HepG2 (cell line): ENCODE results near the gene CDH11. TPM values are rescaled to one million over a fixed set of nuclear protein-coding genes. Genes with fewer than 3 reads are reported as not detected.

Experiments
- ATAC-seq: fragments of 200-7000 bp; cut with Tn5 transposase; 3 replicates; pipeline ENCODE4 v1.9.1; 2020; ENCODE audit warnings: mild to moderate bottlenecking, moderate library complexity
- BruUV-seq: library from RNA; stranded (reverse); fragments of 400-500 nt; replicated peaks from 2 replicates; lab custom pipeline; 2021; lab: Mats Ljungman, UMichigan
- CTCF ChIA-PET: fragments of 300-600 bp; formaldehyde crosslinking; extraction: SDS; loops from one replicate; lab custom pipeline; 2021; ENCODE audit warnings: low total read pairs, inconsistent platforms, low intra/inter-chr PET ratio; lab: Yijun Ruan, JAX
- POLR2A ChIA-PET: fragments of 350-600 bp; sonication (Branson Sonifier 250); formaldehyde crosslinking; loops from one replicate; lab custom pipeline; 2020; ENCODE audit warnings: antibody characterized with exemption, inconsistent platforms; lab: Yijun Ruan, JAX
- DNase-seq: peaks from one replicate; pipeline ENCODE4 v3.0.0-alpha.2; 2015; ENCODE audit warnings: low spot score
- FAIRE-seq: peaks from 3 replicates; lab custom pipeline; 2011; peaks lifted over from hg19 to GRCh38; lab: Jason Lieb, UNC
- H2AFZ ChIP-seq: one replicate; pipeline ENCODE4 v1.6.1; 2011; ENCODE audit warnings: low read length, inconsistent platforms
- H3K27ac ChIP-seq: fragments of 300-600 bp; 3 replicates; pipeline ENCODE4 v1.8.0; 2011; ENCODE audit warnings: mixed run types, mild to moderate bottlenecking, mixed read lengths, low read length, inconsistent platforms; ENCODE audit not compliant: insufficient read depth; ENCODE audit errors: extremely low read length
- H3K27me3 ChIP-seq, 2 experiments: fragments of 200-600 bp in 1 of 2; 2 replicates in 1 of 2; 3 replicates in 1 of 2; pipeline versions ENCODE4 v1.6.0 to v1.8.0; 2011; ENCODE audit warnings: low read length in 2 of 2, mild to moderate bottlenecking in 2 of 2, moderate library complexity in 2 of 2, inconsistent platforms in 1 of 2; ENCODE audit not compliant: insufficient read depth in 2 of 2, control insufficient read depth in 1 of 2
- H3K36me3 ChIP-seq, 2 experiments: fragments of 200-600 bp in 1 of 2; replicated peaks in 1 of 2; 2 replicates in 1 of 2; 3 replicates in 1 of 2; pipeline versions ENCODE4 v1.5.1 to v1.8.0; 2011; ENCODE audit warnings: low read length in 2 of 2, inconsistent platforms in 1 of 2; ENCODE audit not compliant: insufficient read depth in 2 of 2, control insufficient read depth in 1 of 2
- H3K4me1 ChIP-seq: 2 replicates; pipeline ENCODE4 v1.5.1; 2012; ENCODE audit warnings: low read length, inconsistent platforms; ENCODE audit not compliant: insufficient read depth
- H3K4me2 ChIP-seq: 2 replicates; pipeline ENCODE4 v1.6.0; 2011; ENCODE audit warnings: low read depth, low read length, inconsistent platforms
- H3K4me3 ChIP-seq, 3 experiments: fragments of 200-600 bp in 1 of 3; sonication (generic), shearing (Covaris generic) in 1 of 3; replicated peaks in 1 of 3; 2 replicates each; pipeline ENCODE4 v1.5.1; 2011 to 2016; ENCODE audit warnings: low read length in 3 of 3, inconsistent platforms in 2 of 3, low read depth in 2 of 3, mild to moderate bottlenecking in 2 of 3, control low read depth in 1 of 3, mixed read lengths in 1 of 3; ENCODE audit not compliant: insufficient read depth in 1 of 3
- H3K79me2 ChIP-seq: one replicate; pipeline ENCODE4 v1.6.1; 2011; ENCODE audit warnings: low read length, inconsistent platforms; ENCODE audit not compliant: insufficient read depth
- H3K9ac ChIP-seq: 2 replicates; pipeline ENCODE4 v1.6.0; 2011; ENCODE audit warnings: mild to moderate bottlenecking, low read depth, low read length, inconsistent platforms; ENCODE audit not compliant: insufficient read depth
- H3K9me3 ChIP-seq: 2 replicates; pipeline ENCODE4 v1.5.1; 2012; ENCODE audit warnings: mild to moderate bottlenecking, low read length
- H4K20me1 ChIP-seq: 2 replicates; pipeline ENCODE4 v1.6.0; 2011; ENCODE audit warnings: inconsistent platforms, mild to moderate bottlenecking, low read length, moderate library complexity; ENCODE audit not compliant: insufficient read depth
- ARNT ChIP-seq: fragments of 450-650 bp; IDR thresholded peaks from 2 replicates; pipeline ENCODE4 v1.6.1; 2017
- CHCHD3 ChIP-seq: sonication (generic); formaldehyde crosslinking; IDR thresholded peaks from 2 replicates; pipeline ENCODE4 v1.8.0; 2022; ENCODE audit warnings: mild to moderate bottlenecking, missing genetic modification reagents, moderate library complexity
- FOXM1 ChIP-seq: sonication (generic); formaldehyde crosslinking; IDR thresholded peaks from 2 replicates; pipeline ENCODE4 v1.5.0; 2020; ENCODE audit warnings: missing genetic modification reagents
- GFI1 ChIP-seq: sonication (generic); formaldehyde crosslinking; IDR thresholded peaks from 2 replicates; pipeline ENCODE4 v1.5.0; 2020; ENCODE audit warnings: missing genetic modification reagents, mild to moderate bottlenecking, borderline replicate concordance
- HOXA3 ChIP-seq: sonication (generic); formaldehyde crosslinking; IDR thresholded peaks from 2 replicates; pipeline ENCODE4 v1.5.0; 2020; ENCODE audit warnings: missing genetic modification reagents
- MAZ ChIP-seq, 2 experiments: sonication (generic) in 1 of 2; formaldehyde crosslinking in 1 of 2; IDR thresholded peaks; 2 replicates each; pipeline versions ENCODE4 v1.5.0 to v1.6.1; 2012 to 2020; ENCODE audit warnings: low read depth in 2 of 2, mild to moderate bottlenecking in 2 of 2, borderline replicate concordance in 1 of 2, improper control_type of control experiment in 1 of 2, low read length in 1 of 2, missing genetic modification reagents in 1 of 2, moderate library complexity in 1 of 2
- PHB2 ChIP-seq: fragments of 450-650 bp; IDR thresholded peaks from 2 replicates; pipeline ENCODE4 v1.6.1; 2018; ENCODE audit not compliant: partially characterized antibody
- SMAD9 ChIP-seq: sonication (generic); formaldehyde crosslinking; IDR thresholded peaks from 2 replicates; pipeline ENCODE4 v1.5.1; 2020; ENCODE audit warnings: mild to moderate bottlenecking, missing genetic modification reagents
- ZBTB1 ChIP-seq: sonication (generic); formaldehyde crosslinking; IDR thresholded peaks from 2 replicates; pipeline ENCODE4 v1.4.0; 2020; ENCODE audit warnings: missing genetic modification reagents, borderline replicate concordance
- ZFP36L1 ChIP-seq: sonication (generic); formaldehyde crosslinking; IDR thresholded peaks from 2 replicates; pipeline ENCODE4 v1.8.0; 2022; ENCODE audit warnings: mild to moderate bottlenecking, missing genetic modification reagents, moderate library complexity
- ZMYM3 ChIP-seq: sonication (generic); formaldehyde crosslinking; IDR thresholded peaks from 2 replicates; pipeline ENCODE4 v1.5.1; 2020; ENCODE audit warnings: mild to moderate bottlenecking, missing genetic modification reagents
- ZNF260 ChIP-seq: sonication (generic); formaldehyde crosslinking; IDR thresholded peaks from 2 replicates; pipeline ENCODE4 v1.4.0; 2020; ENCODE audit warnings: missing genetic modification reagents, low read depth, mild to moderate bottlenecking, borderline replicate concordance
- WGBS: methylation state at CpG from one replicate; pipeline ENCODE4 v1.1.6; 2017; ENCODE audit warnings: low lambda C conversion rate; 5-methylcytosine and 5-hydroxymethylcytosine counted together
- in situ Hi-C: cut with HindIII; loops from 2 replicates; pipeline ENCODE4 v1.10.0; 2017; ENCODE audit warnings: low pct_unique_long_range_greater_than_20kb; ENCODE audit not compliant: extremely low pct_ligation_motif_present
- intact Hi-C: fragments of 100-400 bp; cut with micrococcal nuclease; formaldehyde crosslinking; loops from one replicate; pipeline ENCODE4 v1.10.0; 2022; ENCODE audit not compliant: unreplicated experiment
- polyA plus RNA-seq, 8 experiments: library from polyadenylated mRNA; depleted of rRNA in 3 of 8; stranded (reverse) in 7 of 8; unstranded in 1 of 8; fragments of >200 nt; fragmentation: Illumina TruSeq in 4 of 8; extraction: Trizol in 4 of 8; gene quantifications; 2 replicates each; pipeline versions ENCODE4 v1.2.1 to v1.2.3, GENCODE V29; 2011 to 2016; ENCODE audit warnings: low read depth in 4 of 8, missing spikeins in 1 of 8, mixed read lengths in 1 of 8; ENCODE audit not compliant: insufficient read depth in 1 of 8
- total RNA-seq, 5 experiments: library from RNA; depleted of rRNA; stranded (reverse); fragments of >200 nt; fragmentation: Illumina TruSeq; extraction: Trizol; gene quantifications; 2 replicates each; pipeline ENCODE4 v1.2.3, GENCODE V29; 2016; ENCODE audit warnings: low read depth in 1 of 5
- TF ChIP-seq, protein P1 (sequence below): sonication (generic); formaldehyde crosslinking; IDR thresholded peaks from 2 replicates; pipeline ENCODE4 v1.4.0; 2020; ENCODE audit warnings: missing genetic modification reagents, mild to moderate bottlenecking, borderline replicate concordance
- TF ChIP-seq, protein P2 (sequence below): sonication (generic); formaldehyde crosslinking; conservative IDR thresholded peaks from 2 replicates; pipeline ENCODE4 v1.4.0; 2020; ENCODE audit warnings: missing genetic modification reagents

The CDH11 gene
- total and polyA plus RNA-seq, 2 of the 13 experiments (the other 11 are each of a cell fraction or from before 2014, with no cell fraction given), result not detected

DNA sequence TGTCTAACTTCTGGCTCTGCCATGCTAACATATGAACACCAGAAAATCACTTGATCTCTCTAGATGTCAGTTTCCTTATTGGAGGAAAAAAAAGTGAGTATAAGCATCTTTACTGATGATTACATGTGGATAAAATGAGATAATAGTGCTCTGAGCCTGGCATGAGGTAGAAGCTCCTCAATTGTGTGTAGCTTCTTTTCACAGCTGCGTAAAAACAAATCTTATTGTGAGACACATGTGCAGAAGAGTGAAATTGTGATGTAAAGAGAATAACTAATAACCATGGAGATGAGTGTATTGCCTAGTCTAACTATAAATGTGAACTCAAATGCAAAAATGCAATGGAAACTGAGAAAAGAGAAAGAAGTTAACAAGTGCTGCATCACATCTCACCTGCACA lies 44.7 kb downstream of the CDH11 start:
- DNase-seq (no peak), ATAC-seq (no peak), FAIRE-seq (no peak)
- no TSS peak for BruUV-seq
- no peaks in the 10 kb centered on the region for H3K79me2 ChIP-seq
- TF ChIP-seq GFI1 (no peak), ZFP36L1 (CRISPR knock-in tag) (no peak), ARNT (no peak)
- TF ChIP-seq, protein P1, sequence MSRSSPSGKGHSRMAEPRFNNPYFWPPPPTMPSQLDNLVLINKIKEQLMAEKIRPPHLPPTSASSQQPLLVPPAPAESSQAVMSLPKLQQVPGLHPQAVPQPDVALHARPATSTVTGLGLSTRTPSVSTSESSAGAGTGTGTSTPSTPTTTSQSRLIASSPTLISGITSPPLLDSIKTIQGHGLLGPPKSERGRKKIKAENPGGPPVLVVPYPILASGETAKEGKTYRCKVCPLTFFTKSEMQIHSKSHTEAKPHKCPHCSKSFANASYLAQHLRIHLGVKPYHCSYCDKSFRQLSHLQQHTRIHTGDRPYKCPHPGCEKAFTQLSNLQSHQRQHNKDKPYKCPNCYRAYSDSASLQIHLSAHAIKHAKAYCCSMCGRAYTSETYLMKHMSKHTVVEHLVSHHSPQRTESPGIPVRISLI (CRISPR knock-in tag), result no peak
- no peak overlapping the region for H3K27ac ChIP-seq
- WGBS, result 2% methylated on average over 1 of the region's 1 CpG
- no peaks in the 10 kb centered on the region for H3K9me3 ChIP-seq
- H3K36me3 ChIP-seq, result no peaks in the 10 kb centered on the region
- ChIA-PET CTCF (no interaction called here), POLR2A (no interaction called here)
- H3K4me3 ChIP-seq, result no peak overlapping the region
- no peaks in the 10 kb centered on the region for H3K4me1 ChIP-seq
- no peak overlapping the region for H2AFZ ChIP-seq
- H3K27me3 ChIP-seq, result no peaks in the 10 kb centered on the region
- H3K4me2 ChIP-seq, result no peak overlapping the region
- intact Hi-C loops (no loop called here), in situ Hi-C loops (no loop called here)
- H3K9ac ChIP-seq, result no peak overlapping the region
- H4K20me1 ChIP-seq, result no peaks in the 10 kb centered on the region

DNA sequence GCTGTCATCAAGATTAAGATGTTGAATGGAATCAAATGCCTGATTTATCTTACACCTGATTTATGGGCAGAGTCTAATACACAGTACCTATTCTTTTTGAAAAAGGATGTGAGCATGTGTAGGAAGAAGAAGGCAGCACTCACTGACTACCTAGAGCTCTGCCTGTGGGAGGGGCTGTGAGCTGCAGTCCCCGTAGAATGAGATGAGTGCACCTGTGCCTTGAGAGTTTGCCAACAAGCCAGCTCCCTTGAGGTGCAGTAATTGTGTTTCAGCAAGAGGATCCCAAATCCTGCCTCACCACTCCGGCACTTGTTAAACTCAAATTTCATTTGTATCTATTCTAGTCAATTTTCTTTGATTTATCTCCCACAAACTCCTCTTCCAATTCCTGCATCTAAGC lies 46.0 kb downstream of the CDH11 start:
- Histone ChIP-seq H3K9ac (no peak overlapping the region), H3K27me3 (no peaks in the 10 kb centered on the region), H4K20me1 (no peaks in the 10 kb centered on the region), H3K9me3 (no peaks in the 10 kb centered on the region), H3K4me3 (no peak overlapping the region), H3K79me2 (no peaks in the 10 kb centered on the region), H2AFZ (no peak overlapping the region), H3K4me2 (no peak overlapping the region), H3K27ac (no peak overlapping the region), H3K36me3 (no peaks in the 10 kb centered on the region), H3K4me1 (0 out of 2 replicates have a peak, but pooled peaks cover 2% of the 10 kb centered on the region)
- CTCF ChIA-PET, result no interaction called here
- intact Hi-C loops (no loop called here), in situ Hi-C loops (no loop called here)
- BruUV-seq, result no TSS peak
- POLR2A ChIA-PET, result no interaction called here
- 6% methylated on average over 2 of the region's 2 CpGs for WGBS
- DNase-seq (no peak), ATAC-seq (no peak), FAIRE-seq (no peak)
- TF ChIP-seq ZBTB1 (CRISPR knock-in tag), result no peak
- TF ChIP-seq MAZ (IDR thresholded peaks at IDR 0.05; ENCODE audit: borderline replicate concordance, low read depth, low read length), result no peak
- TF ChIP-seq MAZ (CRISPR knock-in tag; IDR thresholded peaks at IDR 0.05; ENCODE audit: low read depth), result no peak
- TF ChIP-seq HOXA3 (CRISPR knock-in tag), result no peak
- no peak for TF ChIP-seq FOXM1 (CRISPR knock-in tag)
- TF ChIP-seq, protein P2, sequence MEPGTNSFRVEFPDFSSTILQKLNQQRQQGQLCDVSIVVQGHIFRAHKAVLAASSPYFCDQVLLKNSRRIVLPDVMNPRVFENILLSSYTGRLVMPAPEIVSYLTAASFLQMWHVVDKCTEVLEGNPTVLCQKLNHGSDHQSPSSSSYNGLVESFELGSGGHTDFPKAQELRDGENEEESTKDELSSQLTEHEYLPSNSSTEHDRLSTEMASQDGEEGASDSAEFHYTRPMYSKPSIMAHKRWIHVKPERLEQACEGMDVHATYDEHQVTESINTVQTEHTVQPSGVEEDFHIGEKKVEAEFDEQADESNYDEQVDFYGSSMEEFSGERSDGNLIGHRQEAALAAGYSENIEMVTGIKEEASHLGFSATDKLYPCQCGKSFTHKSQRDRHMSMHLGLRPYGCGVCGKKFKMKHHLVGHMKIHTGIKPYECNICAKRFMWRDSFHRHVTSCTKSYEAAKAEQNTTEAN (CRISPR knock-in tag), result no peak
- no peak for TF ChIP-seq PHB2
- TF ChIP-seq SMAD9 (CRISPR knock-in tag), result no peak
- TF ChIP-seq CHCHD3 (CRISPR knock-in tag), result no peak
- no peak for TF ChIP-seq ZNF260 (CRISPR knock-in tag)
- no peak for TF ChIP-seq ZMYM3 (CRISPR knock-in tag)
